ENCODE data around the gene ZNF580.

Gene ZNF580

GRCh38 chr19:55668603-55669348 is 28.0 kb downstream of the ZNF580 start:
- Histone ChIP-seq H3K27me3 (ENCODE audit: insufficient read depth, low read length, poor library complexity, severe bottlenecking) (no peaks in the 10 kb centered on the region), H3K9ac (ENCODE audit: low read depth, low read length, poor library complexity, severe bottlenecking) (no peak overlapping the region), H3F3A (ENCODE audit: low read depth) (no peaks in the 10 kb centered on the region), H3K4me3 (ENCODE audit: low read length, poor library complexity, severe bottlenecking) (no peak overlapping the region), H3K79me2 (ENCODE audit: insufficient read depth, low read length) (peaks cover 96% of the 10 kb centered on the region), H3K4me2 (ENCODE audit: low read depth, low read length, poor library complexity, severe bottlenecking) (no peak overlapping the region), H3K9me2 (replicated peaks; ENCODE audit: low read depth, low read length) (no peaks in the 10 kb centered on the region), H3K36me3 (ENCODE audit: insufficient read depth, low read length) (peaks cover 90% of the 10 kb centered on the region), H2AFZ (ENCODE audit: low read length) (no peak overlapping the region), H3K4me1 (ENCODE audit: insufficient read depth, low read length, poor library complexity, severe bottlenecking) (no peaks in the 10 kb centered on the region), H3K9me3 (ENCODE audit: insufficient read depth, low read depth, low read length) (no peaks in the 10 kb centered on the region), H4K20me1 (ENCODE audit: insufficient read depth, low read length, poor library complexity, severe bottlenecking) (peaks cover 92% of the 10 kb centered on the region)
- TF ChIP-seq CTCF (conservative IDR thresholded peaks at IDR 0.05; ENCODE audit: low read length) (no peak), EZH2phosphoT487 (IDR thresholded peaks at IDR 0.05; ENCODE audit: borderline replicate concordance) (no peak)

GRCh38 chr19:55669418-55670279 is 28.8 kb downstream of the ZNF580 start:
- Histone ChIP-seq H3K4me2 (ENCODE audit: low read depth, low read length, poor library complexity, severe bottlenecking) (no peak overlapping the region), H2AFZ (ENCODE audit: low read length) (no peak overlapping the region), H4K20me1 (ENCODE audit: insufficient read depth, low read length, poor library complexity, severe bottlenecking) (peaks cover 93% of the 10 kb centered on the region), H3K9me3 (ENCODE audit: insufficient read depth, low read depth, low read length) (no peaks in the 10 kb centered on the region), H3K9ac (ENCODE audit: low read depth, low read length, poor library complexity, severe bottlenecking) (no peak overlapping the region), H3K36me3 (ENCODE audit: insufficient read depth, low read length) (peaks cover 88% of the 10 kb centered on the region), H3K79me2 (ENCODE audit: insufficient read depth, low read length) (peaks cover 91% of the 10 kb centered on the region), H3K9me2 (replicated peaks; ENCODE audit: low read depth, low read length) (no peaks in the 10 kb centered on the region), H3K27me3 (ENCODE audit: insufficient read depth, low read length, poor library complexity, severe bottlenecking) (no peaks in the 10 kb centered on the region), H3F3A (ENCODE audit: low read depth) (peaks cover 4% of the 10 kb centered on the region; the same call in 1 of the 2 replicates), H3K4me3 (ENCODE audit: low read length, poor library complexity, severe bottlenecking) (no peak overlapping the region), H3K4me1 (ENCODE audit: insufficient read depth, low read length, poor library complexity, severe bottlenecking) (no peaks in the 10 kb centered on the region)
- TF ChIP-seq CTCF (conservative IDR thresholded peaks at IDR 0.05; ENCODE audit: low read length) (no peak), EZH2phosphoT487 (IDR thresholded peaks at IDR 0.05; ENCODE audit: borderline replicate concordance) (no peak)

GRCh38 chr19:55670280-55671053 is 29.7 kb downstream of the ZNF580 start:
- no peak overlapping the region for H3K9ac ChIP-seq (ENCODE audit: low read depth, low read length, poor library complexity, severe bottlenecking)
- peaks cover 5% of the 10 kb centered on the region; the same call in 1 of the 2 replicates for H3F3A ChIP-seq (ENCODE audit: low read depth)
- no peak overlapping the region for H2AFZ ChIP-seq (ENCODE audit: low read length)
- peaks cover 86% of the 10 kb centered on the region for H3K36me3 ChIP-seq (ENCODE audit: insufficient read depth, low read length)
- H3K27me3 ChIP-seq (ENCODE audit: insufficient read depth, low read length, poor library complexity, severe bottlenecking): no peaks in the 10 kb centered on the region
- TF ChIP-seq CTCF (conservative IDR thresholded peaks at IDR 0.05; ENCODE audit: low read length) (no peak), EZH2phosphoT487 (IDR thresholded peaks at IDR 0.05; ENCODE audit: borderline replicate concordance) (no peak)
- H3K79me2 ChIP-seq (ENCODE audit: insufficient read depth, low read length): peaks cover 88% of the 10 kb centered on the region
- H3K9me2 ChIP-seq (replicated peaks; ENCODE audit: low read depth, low read length): no peaks in the 10 kb centered on the region
- no peak overlapping the region for H3K4me3 ChIP-seq (ENCODE audit: low read length, poor library complexity, severe bottlenecking)
- H3K9me3 ChIP-seq (ENCODE audit: insufficient read depth, low read depth, low read length): no peaks in the 10 kb centered on the region
- H3K4me1 ChIP-seq (ENCODE audit: insufficient read depth, low read length, poor library complexity, severe bottlenecking): no peaks in the 10 kb centered on the region
- peaks cover 92% of the 10 kb centered on the region for H4K20me1 ChIP-seq (ENCODE audit: insufficient read depth, low read length, poor library complexity, severe bottlenecking)
- no peak overlapping the region for H3K4me2 ChIP-seq (ENCODE audit: low read depth, low read length, poor library complexity, severe bottlenecking)

Data from Loucy (cell line).